PFSK-1 (cell line): ENCODE results near the gene RAB42.

Experiments
- FOXP2 ChIP-seq: optimal IDR thresholded peaks from 2 replicates; pipeline ENCODE3; 2011; ENCODE audit warnings: borderline replicate concordance, control low read depth, inconsistent platforms; ENCODE audit not compliant: insufficient read depth; ENCODE audit errors: extremely low read length, extremely low read depth
- POLR2AphosphoS5 ChIP-seq: IDR thresholded peaks from 2 replicates; pipeline ENCODE4 v1.6.1; 2012; ENCODE audit warnings: low read depth, mild to moderate bottlenecking, control low read depth, low read length, moderate library complexity
- REST ChIP-seq, 2 experiments: IDR thresholded peaks; 2 replicates each; pipeline versions ENCODE4 v1.6.1 to v1.8.0; 2011 to 2012; ENCODE audit warnings: low read depth in 2 of 2, low read length in 2 of 2, control low read depth in 1 of 2, inconsistent platforms in 1 of 2, mild to moderate bottlenecking in 1 of 2, moderate library complexity in 1 of 2; ENCODE audit not compliant: insufficient read depth in 1 of 2
- SIN3A ChIP-seq: IDR thresholded peaks from 2 replicates; pipeline ENCODE4 v1.6.1; 2012; ENCODE audit warnings: mild to moderate bottlenecking, low read length, moderate library complexity, borderline replicate concordance; ENCODE audit not compliant: insufficient read depth
- TAF1 ChIP-seq: IDR thresholded peaks from 2 replicates; pipeline ENCODE4 v1.6.1; 2012; ENCODE audit warnings: low read length, control low read depth, borderline replicate concordance; ENCODE audit not compliant: insufficient read depth

Gene RAB42

GRCh38 chr1:28571911-28572310 is 20.2 kb upstream of the RAB42 start:
- TF ChIP-seq SIN3A (no peak), POLR2AphosphoS5 (no peak), FOXP2 (no peak), TAF1 (no peak), REST (IDR thresholded peaks at IDR 0.05; ENCODE audit: insufficient read depth in 1 of 2, low read depth in 2 of 2, low read length in 2 of 2) (no peak)

GRCh38 chr1:28573564-28573963 is 18.5 kb upstream of the RAB42 start:
- TF ChIP-seq SIN3A = no peak
- TF ChIP-seq POLR2AphosphoS5 = no peak
- no peak for TF ChIP-seq TAF1
- no peak for TF ChIP-seq FOXP2
- TF ChIP-seq REST (IDR thresholded peaks at IDR 0.05; ENCODE audit: insufficient read depth in 1 of 2, low read depth in 2 of 2, low read length in 2 of 2) = no peak

- TF ChIP-seq FOXP2 (no peak), TAF1 (no peak), REST (IDR thresholded peaks at IDR 0.05; ENCODE audit: insufficient read depth in 1 of 2, low read depth in 2 of 2, low read length in 2 of 2) (no peak), POLR2AphosphoS5 (peak; percentile 39; the same call in 1 of the 2 replicates), SIN3A (peak; percentile 97; the same call in 1 of the 2 replicates)
These were observed 14.9 kb upstream of the RAB42 start for GRCh38 chr1:28577052-28577678.

GRCh38 chr1:28577738-28578536 is 14.1 kb upstream of the RAB42 start:
- TF ChIP-seq POLR2AphosphoS5 (peak; percentile 71), REST (IDR thresholded peaks at IDR 0.05; ENCODE audit: insufficient read depth in 1 of 2, low read depth in 2 of 2, low read length in 2 of 2) (no peak), SIN3A (peak; percentile 17; the same call in 1 of the 2 replicates)
